Liver (tissue), 9 donors: Measurements from ENCODE around the gene FOXO3. TPM values are rescaled to one million over a fixed set of nuclear protein-coding genes. Genes with fewer than 3 reads are reported as not detected.

Source experiments
- DNase-seq: peaks from one replicate; pipeline ENCODE4 v3.0.0-alpha.2; 2017; ENCODE audit warnings: low spot score
- H3K27ac ChIP-seq, 2 donors: one replicate each; pipeline ENCODE4 v1.7.0; 2013; ENCODE audit warnings: inconsistent platforms in 2 of 2, low read length in 2 of 2, control low read depth in 1 of 2, low read depth in 1 of 2, mild to moderate bottlenecking in 1 of 2
- H3K27me3 ChIP-seq, 4 donors: one replicate each; pipeline versions ENCODE4 v1.6.1 to v1.7.0; 2013; ENCODE audit warnings: low read length in 3 of 4, inconsistent platforms in 1 of 4, mild to moderate bottlenecking in 1 of 4, moderate library complexity in 1 of 4; ENCODE audit not compliant: control insufficient read depth in 4 of 4, insufficient read depth in 4 of 4
- H3K36me3 ChIP-seq, 4 donors: one replicate each; pipeline versions ENCODE4 v1.6.1 to v1.7.0; 2013; ENCODE audit warnings: low read length in 3 of 4, mild to moderate bottlenecking in 3 of 4, low read depth in 1 of 4, moderate library complexity in 1 of 4; ENCODE audit not compliant: control insufficient read depth in 4 of 4, insufficient read depth in 3 of 4
- H3K4me1 ChIP-seq, 4 donors: one replicate each; pipeline versions ENCODE4 v1.6.1 to v1.7.0; 2013; ENCODE audit warnings: low read length in 3 of 4, mild to moderate bottlenecking in 3 of 4, moderate library complexity in 1 of 4; ENCODE audit not compliant: control insufficient read depth in 4 of 4, insufficient read depth in 4 of 4
- H3K4me3 ChIP-seq, 3 donors: one replicate each; pipeline versions ENCODE4 v1.6.1 to v1.7.0; 2013; ENCODE audit warnings: low read length in 3 of 3, control low read depth in 1 of 3, low read depth in 1 of 3, mild to moderate bottlenecking in 1 of 3
- H3K9ac ChIP-seq, 2 donors: one replicate each; pipeline ENCODE4 v1.7.0; 2013; ENCODE audit warnings: low read length in 2 of 2, mild to moderate bottlenecking in 2 of 2, moderate library complexity in 2 of 2, control low read depth in 1 of 2, low read depth in 1 of 2
- H3K9me3 ChIP-seq, 4 donors: one replicate each; pipeline versions ENCODE4 v1.6.1 to v1.7.0; 2013; ENCODE audit warnings: low read length in 3 of 4; ENCODE audit not compliant: control insufficient read depth in 4 of 4
- ATF3 ChIP-seq: IDR thresholded peaks from 2 replicates; pipeline ENCODE4 v1.6.1; 2016; ENCODE audit warnings: antibody characterized with exemption
- EGR1 ChIP-seq, 2 donors: IDR thresholded peaks; 2 replicates each; pipeline ENCODE4 v1.6.1; 2016 to 2018; ENCODE audit warnings: antibody characterized with exemption in 2 of 2, low read depth in 2 of 2
- FOXA2 ChIP-seq: IDR thresholded peaks from 2 replicates; pipeline ENCODE4 v1.6.1; 2016; ENCODE audit warnings: antibody characterized with exemption
- HNF4A ChIP-seq, 2 donors: conservative IDR thresholded peaks; 2 replicates each; pipeline ENCODE4 v1.6.1; 2016; ENCODE audit warnings: antibody characterized with exemption in 2 of 2, mild to moderate bottlenecking in 2 of 2
- JUND ChIP-seq, 2 donors: IDR thresholded peaks; 2 replicates each; pipeline ENCODE4 v1.6.1; 2016; ENCODE audit warnings: antibody characterized with exemption in 2 of 2
- MAX ChIP-seq: IDR thresholded peaks from 2 replicates; pipeline ENCODE4 v1.6.1; 2016; ENCODE audit warnings: antibody characterized with exemption
- NR2F2 ChIP-seq: IDR thresholded peaks from 2 replicates; pipeline ENCODE4 v1.6.1; 2016; ENCODE audit warnings: antibody characterized with exemption
- RAD21 ChIP-seq, 2 donors: IDR thresholded peaks; 2 replicates each; pipeline ENCODE4 v1.6.1; 2016; ENCODE audit warnings: antibody characterized with exemption in 2 of 2, mild to moderate bottlenecking in 2 of 2
- REST ChIP-seq: IDR thresholded peaks from 2 replicates; pipeline ENCODE4 v1.6.1; 2016; ENCODE audit warnings: antibody characterized with exemption, mild to moderate bottlenecking
- RXRA ChIP-seq, 2 donors: IDR thresholded peaks; 2 replicates each; pipeline ENCODE4 v1.6.1; 2017 to 2018; ENCODE audit warnings: antibody characterized with exemption in 2 of 2, mild to moderate bottlenecking in 1 of 2
- SP1 ChIP-seq: IDR thresholded peaks from 2 replicates; pipeline ENCODE4 v1.6.1; 2018; ENCODE audit warnings: antibody characterized with exemption, mild to moderate bottlenecking
- YY1 ChIP-seq: IDR thresholded peaks from 2 replicates; pipeline ENCODE4 v1.6.1; 2016; ENCODE audit warnings: antibody characterized with exemption, mild to moderate bottlenecking
- WGBS: extraction: QIAGEN DNeasy Blood & Tissue Kit; methylation state at CpG from one replicate; pipeline ENCODE4 v1.1.7; 2013; 5-methylcytosine and 5-hydroxymethylcytosine counted together
- polyA plus RNA-seq, 2 donors: library from polyadenylated mRNA; stranded (reverse) in 1 of 2; unstranded in 1 of 2; fragments of 200-250 nt in 1 of 2; fragments of >200 nt in 1 of 2; fragmentation: Nextera tagmentation in 1 of 2; extraction: Ambion mirVana in 1 of 2; gene quantifications; one replicate each; pipeline versions ENCODE4 v1.2.1 to v1.2.3, GENCODE V29; 2013 to 2015
- total RNA-seq, 2 donors: library from RNA; depleted of rRNA; stranded (reverse); fragments of >200 nt; gene quantifications; one replicate each; pipeline ENCODE4 v1.2.3, GENCODE V29; 2014
- donor health status: healthy.
- donor health status: healthy.
- donor health status: healthy.
- donor health status: healthy.
- donor health status: healthy.

The FOXO3 gene
- total and polyA plus RNA-seq, 4 donors, result 6.0 to 72.2 (median 17.3) TPM

- no peak for TF ChIP-seq REST
Observed at GRCh38 chr6:108549741-108550140, 11.0 kb upstream of the FOXO3 start (continued).

- Histone ChIP-seq H3K9ac (no peak overlapping the region), H3K36me3 (no peaks in the 10 kb centered on the region), H3K4me1 (peaks cover 0 to 4% (median 3%) of the 10 kb centered on the region in 4 donors), H3K27ac (no peak overlapping the region), H3K4me3 (no peak overlapping the region), H3K27me3 (no peaks in the 10 kb centered on the region), H3K9me3 (no peaks in the 10 kb centered on the region)
- TF ChIP-seq REST (no peak), RXRA (IDR thresholded peaks at IDR 0.05) (no peak), FOXA2 (no peak), ATF3 (no peak), NR2F2 (no peak), MAX (no peak), HNF4A (conservative IDR thresholded peaks at IDR 0.05) (no peak), JUND (IDR thresholded peaks at IDR 0.05) (no peak), YY1 (no peak), EGR1 (IDR thresholded peaks at IDR 0.05; ENCODE audit: low read depth in 2 of 2) (no peak)
- no peak for DNase-seq
- WGBS, result 90% methylated on average over 3 of the region's 3 CpGs
Observed at GRCh38 chr6:108550256-108550655, 10.5 kb upstream of the FOXO3 start.

- no peaks in the 10 kb centered on the region for H3K36me3 ChIP-seq
- H3K4me1 ChIP-seq, result peaks cover 2 to 25% (median 18%) of the 10 kb centered on the region in 4 donors
- no peak for DNase-seq
- peak; percentile 20 to 55 for TF ChIP-seq RAD21 (IDR thresholded peaks at IDR 0.05)
- TF ChIP-seq SP1, result peak; percentile 71
- no peak for TF ChIP-seq MAX
- peak; percentile 86 for TF ChIP-seq ATF3
- peak in 1 of 2 donors; percentile 69 for TF ChIP-seq HNF4A (conservative IDR thresholded peaks at IDR 0.05)
- peak; percentile 20 to 35 for TF ChIP-seq RXRA (IDR thresholded peaks at IDR 0.05)
- TF ChIP-seq FOXA2, result no peak
- 43% methylated on average over 7 of the region's 7 CpGs for WGBS
- no peaks in the 10 kb centered on the region for H3K27me3 ChIP-seq
- H3K9me3 ChIP-seq, result no peaks in the 10 kb centered on the region
- no peak overlapping the region for H3K4me3 ChIP-seq
- H3K9ac ChIP-seq, result peak overlapping the region in 1 of 2 donors; percentile 13
- peak overlapping the region in 1 of 2 donors; percentile 34 for H3K27ac ChIP-seq
Observed at GRCh38 chr6:108555399-108556052, 5.2 kb upstream of the FOXO3 start.
